ENCODE measurements around the gene SAV1.
"Not testable (repeated sequence)": the region's sequence is repeated elsewhere in the genome, so short reads cannot be mapped to it uniquely, and the experiment has no call there.

Gene SAV1

GRCh38 chr14:50667996-50668825, at the start of gene SAV1:
TSS of gene SAV1 (minus strand) at chr14:50668306. CDS start at chr14:50667967, 339 bp downstream.
- DNase-seq, result peak; percentile 85

- no peak for DNase-seq
Observed at GRCh38 chr14:50717811-50718210, 49.7 kb upstream of the SAV1 start.

GRCh38 chr14:50714450-50715073, 46.5 kb upstream of the SAV1 start:
- DNase-seq, result peak; percentile 1

- no peak for DNase-seq
Observed at GRCh38 chr14:50711043-50711442, 42.9 kb upstream of the SAV1 start.

GRCh38 chr14:50705026-50705593, 37.0 kb upstream of the SAV1 start:
- DNase-seq, result no peak

DNA sequence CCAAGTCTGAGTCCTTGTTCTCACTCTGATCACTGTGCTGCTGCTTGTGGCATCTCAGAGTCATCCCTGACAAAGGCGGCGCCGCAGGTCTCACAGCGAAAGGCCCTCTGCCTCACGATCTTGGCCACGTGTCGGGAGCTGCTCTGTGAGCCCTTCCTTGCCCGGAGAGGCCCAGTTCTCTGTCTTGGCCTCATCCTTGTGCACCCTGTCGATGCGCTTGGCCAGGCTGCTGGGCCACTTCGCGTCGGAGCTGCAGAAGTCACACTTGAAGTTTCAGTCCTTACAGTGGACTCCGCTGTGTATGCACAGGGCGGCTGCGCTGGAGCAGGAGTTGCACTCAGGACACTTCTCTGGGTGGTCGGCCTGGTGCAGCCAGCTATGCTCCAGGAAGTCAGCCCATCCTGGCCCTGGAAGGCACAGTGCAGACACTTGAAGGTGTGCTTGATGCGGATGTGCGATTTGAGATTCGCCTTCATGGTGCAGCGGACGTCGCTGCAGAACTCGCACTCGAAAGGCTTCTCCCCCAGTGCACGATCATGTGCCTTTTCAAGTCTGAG, 36.4 kb upstream of the SAV1 start:
- no peak for DNase-seq

DNA sequence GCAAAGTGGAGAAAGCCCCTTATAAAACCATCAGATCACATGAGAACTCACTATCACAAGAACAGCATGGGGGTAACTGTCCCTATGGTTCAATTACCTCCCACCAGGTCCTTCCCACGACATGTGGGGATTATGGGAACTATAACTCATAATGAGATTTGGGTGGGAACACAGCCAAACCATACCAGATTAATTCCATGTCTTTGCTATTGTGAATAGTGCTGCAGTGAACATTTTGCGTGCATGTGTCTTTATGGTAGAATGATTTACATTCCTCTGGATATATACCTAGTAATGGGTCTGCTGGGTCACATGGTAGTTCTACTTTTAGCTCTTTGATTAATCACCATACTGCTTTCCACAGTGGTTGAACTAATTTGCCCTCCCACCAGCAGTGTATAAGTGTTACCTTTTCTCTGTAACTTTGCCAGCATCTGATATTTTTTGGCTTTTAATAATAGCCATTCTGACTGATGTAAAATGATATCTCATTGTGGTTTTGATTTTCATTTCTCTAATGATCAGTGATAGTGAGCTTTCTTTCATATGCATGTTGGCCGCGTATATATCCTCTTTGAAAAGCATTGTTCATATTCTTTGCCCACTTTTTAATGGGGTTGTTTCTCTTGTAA, 29.7 kb upstream of the SAV1 start:
- no peak for DNase-seq

GRCh38 chr14:50694260-50694659, 26.2 kb upstream of the SAV1 start:
- not testable (repeated sequence) for DNase-seq

- DNase-seq, result no peak
Observed at GRCh38 chr14:50688875-50689274, 20.8 kb upstream of the SAV1 start.

DNA sequence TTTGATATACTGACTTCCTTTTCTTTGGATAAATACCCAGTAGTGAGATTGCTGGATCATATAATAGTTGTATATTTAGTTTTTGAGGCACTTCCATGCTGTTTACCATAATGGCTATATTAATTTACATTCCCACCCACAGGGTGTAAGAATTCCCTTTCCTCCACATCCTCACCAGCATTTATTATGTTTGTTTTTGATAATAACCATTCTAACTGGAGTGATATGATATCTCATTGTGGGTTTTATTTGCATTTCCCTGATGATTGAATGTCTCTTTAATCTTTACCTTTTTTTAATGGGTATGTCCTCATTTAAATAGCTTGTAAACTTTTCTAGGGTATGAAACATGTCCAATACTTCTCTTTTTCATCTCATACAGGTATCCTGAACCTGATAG, 11.6 kb upstream of the SAV1 start:
- DNase-seq, result peak; percentile 81

DNA sequence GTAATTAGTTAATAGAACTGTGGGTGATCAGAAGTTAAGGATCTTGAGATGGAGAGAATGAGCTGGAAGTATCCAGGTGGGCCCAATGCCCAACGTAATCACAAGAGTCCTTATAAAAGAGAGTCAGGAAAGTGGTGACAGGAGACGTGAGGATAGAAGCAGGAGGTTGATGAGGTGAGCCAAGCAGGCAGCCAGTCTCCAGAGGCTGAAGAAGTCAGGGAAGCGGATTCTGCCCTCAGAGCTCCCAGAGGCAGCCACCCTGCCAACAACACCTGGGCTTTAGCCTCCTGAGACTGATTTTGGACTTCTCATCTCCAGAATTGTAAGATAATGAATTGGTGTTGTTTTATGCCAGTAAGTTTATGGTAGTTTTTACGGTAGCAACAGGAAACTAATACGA, 10.1 kb upstream of the SAV1 start:
- no peak for DNase-seq

DNA sequence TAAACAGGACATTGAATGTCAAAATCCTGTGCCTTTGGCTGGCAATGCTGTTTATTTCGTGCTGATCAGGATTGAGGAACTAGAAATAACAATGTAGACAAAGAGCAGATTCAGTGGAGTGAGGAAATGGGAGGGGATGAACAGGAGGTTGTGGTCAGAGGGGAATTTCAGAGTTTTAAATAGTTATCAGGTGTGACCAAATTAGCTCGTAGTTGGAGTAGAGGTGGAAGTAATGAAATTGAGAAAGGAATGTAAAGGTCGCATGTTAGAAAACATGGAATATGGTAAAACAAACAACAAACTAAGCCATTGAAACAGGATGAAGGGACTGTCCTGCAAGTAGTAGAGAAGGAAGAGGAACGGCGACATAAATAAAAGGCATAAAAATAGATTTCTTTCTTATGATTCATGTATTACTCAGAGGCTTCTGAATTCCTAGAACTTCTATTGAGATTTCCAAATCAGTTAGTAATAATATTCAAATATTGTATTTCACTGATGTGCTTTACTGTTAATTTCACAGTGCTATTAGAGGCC, 9.5 kb upstream of the SAV1 start:
- no peak for DNase-seq

- DNase-seq, result no peak
Observed at GRCh38 chr14:50676814-50677516, 8.9 kb upstream of the SAV1 start.

GRCh38 chr14:50675597-50675996, 7.5 kb upstream of the SAV1 start:
- DNase-seq, result no peak

- DNase-seq, result no peak
Observed at GRCh38 chr14:50670866-50671256, 2.8 kb upstream of the SAV1 start.

- no peak for DNase-seq
Observed at GRCh38 chr14:50670196-50670865, 2.2 kb upstream of the SAV1 start.

GRCh38 chr14:50669441-50669986, 1.4 kb upstream of the SAV1 start:
- no peak for DNase-seq

DNA sequence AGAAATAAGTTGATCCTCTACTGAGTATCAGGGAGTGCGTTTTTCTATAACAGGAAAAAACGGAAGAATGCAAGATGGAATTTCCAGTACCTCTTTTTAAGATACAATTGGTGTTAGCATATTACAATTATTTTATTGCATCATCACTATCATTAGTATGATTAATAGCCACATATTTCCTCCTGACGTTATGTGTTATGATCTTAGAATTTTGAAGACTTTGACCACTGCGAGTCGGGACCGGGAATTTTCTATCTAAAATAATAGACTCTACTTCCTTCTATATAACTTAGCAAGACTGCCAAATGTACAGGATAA, 679 bp upstream of the SAV1 start:
- DNase-seq, result no peak

GRCh38 chr14:50667684-50667995, 466 bp downstream of the SAV1 start:
- DNase-seq, result peak; percentile 60

- peak; percentile 41 for DNase-seq
Observed at GRCh38 chr14:50666772-50667683, 1.1 kb downstream of the SAV1 start.

DNA sequence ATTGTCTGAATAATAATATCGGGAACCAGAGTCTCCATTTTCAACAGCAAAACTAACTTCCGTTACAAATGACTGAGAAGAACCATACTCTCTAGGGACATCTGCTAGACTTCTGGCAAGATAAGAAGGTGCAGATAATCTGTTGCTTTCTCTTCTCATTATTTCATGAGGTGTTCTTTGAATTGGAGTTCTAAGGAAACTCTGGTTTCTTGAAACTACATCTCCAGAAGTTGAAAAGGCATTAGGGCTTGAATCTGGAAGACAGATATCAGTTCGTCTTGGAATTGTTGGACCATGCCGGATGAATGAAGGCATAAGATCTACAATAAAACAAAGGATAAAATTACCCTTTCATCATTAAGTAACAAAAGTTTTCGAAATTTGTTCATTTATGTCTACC, 2.8 kb downstream of the SAV1 start:
- DNase-seq, result not testable (repeated sequence)
